ENCODE measurements around the gene TUBB8.

- TF ChIP-seq, protein P1, sequence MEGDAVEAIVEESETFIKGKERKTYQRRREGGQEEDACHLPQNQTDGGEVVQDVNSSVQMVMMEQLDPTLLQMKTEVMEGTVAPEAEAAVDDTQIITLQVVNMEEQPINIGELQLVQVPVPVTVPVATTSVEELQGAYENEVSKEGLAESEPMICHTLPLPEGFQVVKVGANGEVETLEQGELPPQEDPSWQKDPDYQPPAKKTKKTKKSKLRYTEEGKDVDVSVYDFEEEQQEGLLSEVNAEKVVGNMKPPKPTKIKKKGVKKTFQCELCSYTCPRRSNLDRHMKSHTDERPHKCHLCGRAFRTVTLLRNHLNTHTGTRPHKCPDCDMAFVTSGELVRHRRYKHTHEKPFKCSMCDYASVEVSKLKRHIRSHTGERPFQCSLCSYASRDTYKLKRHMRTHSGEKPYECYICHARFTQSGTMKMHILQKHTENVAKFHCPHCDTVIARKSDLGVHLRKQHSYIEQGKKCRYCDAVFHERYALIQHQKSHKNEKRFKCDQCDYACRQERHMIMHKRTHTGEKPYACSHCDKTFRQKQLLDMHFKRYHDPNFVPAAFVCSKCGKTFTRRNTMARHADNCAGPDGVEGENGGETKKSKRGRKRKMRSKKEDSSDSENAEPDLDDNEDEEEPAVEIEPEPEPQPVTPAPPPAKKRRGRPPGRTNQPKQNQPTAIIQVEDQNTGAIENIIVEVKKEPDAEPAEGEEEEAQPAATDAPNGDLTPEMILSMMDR (IDR thresholded peaks at IDR 0.05): no peak
- TF ChIP-seq POLR2A (IDR thresholded peaks at IDR 0.05): no peak
These were observed 45.5 kb upstream of the TUBB8 start for GRCh38 chr10:94613-95012.

Data from lower leg skin (tissue), 3 donors.